IMR-90 (cell line): ENCODE measurements around the gene NPLOC4. TPM values are rescaled to one million over a fixed set of nuclear protein-coding genes. Genes with fewer than 3 reads are reported as not detected.

Experiments used
- ATAC-seq: fragments of 200-7000 bp; cut with Tn5 transposase; 2 replicates; pipeline ENCODE4 v1.9.1; 2020; ENCODE audit warnings: low read depth, mild to moderate bottlenecking, moderate library complexity
- BruUV-seq: library from RNA; stranded (reverse); fragments of 400-500 nt; replicated peaks from 2 replicates; lab custom pipeline; 2021; lab: Mats Ljungman, UMichigan
- CTCF ChIA-PET: fragments of 300-600 bp; formaldehyde crosslinking; extraction: SDS; loops from one replicate; lab custom pipeline; 2021; ENCODE audit warnings: antibody characterized with exemption; lab: Yijun Ruan, JAX
- POLR2A ChIA-PET: fragments of 300-600 bp; sonication (Branson Sonifier 250); formaldehyde crosslinking; loops from one replicate; lab custom pipeline; 2022; ENCODE audit warnings: antibody characterized with exemption; ENCODE audit not compliant: unreplicated experiment; lab: Charles Lee
- DNase-seq: peaks from one replicate; pipeline ENCODE4 v3.0.0; 2013
- H2AFZ ChIP-seq: replicated peaks from 2 replicates; pipeline ENCODE3; 2013; ENCODE audit warnings: low read length, mild to moderate bottlenecking; ENCODE audit not compliant: poor library complexity
- H2AK5ac ChIP-seq: 2 replicates; pipeline ENCODE4 v1.6.1; 2013; ENCODE audit warnings: low read depth, low read length, inconsistent platforms
- H2AK9ac ChIP-seq: replicated peaks from 2 replicates; pipeline ENCODE3; 2013; ENCODE audit warnings: mild to moderate bottlenecking, low read depth, low read length, moderate library complexity; ENCODE audit not compliant: poor library complexity
- H2BK120ac ChIP-seq: 2 replicates; pipeline ENCODE4 v1.6.1; 2013; ENCODE audit warnings: low read depth, low read length, inconsistent platforms
- H2BK15ac ChIP-seq: 3 replicates; pipeline ENCODE4 v1.6.1; 2013; ENCODE audit warnings: low read depth, low read length, inconsistent platforms
- H2BK20ac ChIP-seq: 2 replicates; pipeline ENCODE4 v1.6.1; 2013; ENCODE audit warnings: low read depth, mild to moderate bottlenecking, inconsistent platforms, low read length, moderate library complexity
- H2BK5ac ChIP-seq: 2 replicates; pipeline ENCODE4 v1.6.1; 2013; ENCODE audit warnings: mild to moderate bottlenecking, low read depth, low read length, inconsistent platforms; ENCODE audit not compliant: poor library complexity, severe bottlenecking
- H3K14ac ChIP-seq: replicated peaks from 2 replicates; pipeline ENCODE4 v1.6.1; 2013; ENCODE audit warnings: low read depth, low read length, inconsistent platforms
- H3K18ac ChIP-seq: 2 replicates; pipeline ENCODE4 v1.6.1; 2013; ENCODE audit warnings: low read depth, low read length, control low read depth
- H3K23ac ChIP-seq: 2 replicates; pipeline ENCODE4 v1.6.1; 2013; ENCODE audit warnings: low read depth, low read length, inconsistent platforms
- H3K27ac ChIP-seq: 2 replicates; pipeline ENCODE4 v1.5.1; 2013; ENCODE audit warnings: mild to moderate bottlenecking, control low read depth, low read length; ENCODE audit not compliant: insufficient read depth
- H3K27me3 ChIP-seq: 2 replicates; pipeline ENCODE4 v1.6.1; 2013; ENCODE audit warnings: low read length; ENCODE audit not compliant: control insufficient read depth, insufficient read depth
- H3K36me3 ChIP-seq: 2 replicates; pipeline ENCODE4 v1.6.1; 2013; ENCODE audit warnings: low read length, mixed read lengths; ENCODE audit not compliant: control insufficient read depth, insufficient read depth
- H3K4ac ChIP-seq: 2 replicates; pipeline ENCODE4 v1.6.1; 2013; ENCODE audit warnings: low read depth, low read length, inconsistent platforms
- H3K4me1 ChIP-seq: 2 replicates; pipeline ENCODE4 v1.6.1; 2013; ENCODE audit warnings: low read length, mixed read lengths; ENCODE audit not compliant: control insufficient read depth, insufficient read depth
- H3K4me2 ChIP-seq: 2 replicates; pipeline ENCODE4 v1.6.1; 2013; ENCODE audit warnings: low read depth, mild to moderate bottlenecking, control low read depth, low read length, moderate library complexity
- H3K4me3 ChIP-seq: 2 replicates; pipeline ENCODE4 v1.5.1; 2013; ENCODE audit warnings: low read depth, mild to moderate bottlenecking, control low read depth, low read length, moderate library complexity; ENCODE audit not compliant: insufficient read depth
- H3K56ac ChIP-seq: 2 replicates; pipeline ENCODE4 v1.6.1; 2013; ENCODE audit warnings: low read length, inconsistent platforms; ENCODE audit not compliant: insufficient read depth; ENCODE audit errors: extremely low read depth
- H3K79me1 ChIP-seq, 2 experiments: 2 replicates each; pipeline ENCODE4 v1.6.1; 2013; ENCODE audit warnings: low read length in 2 of 2, inconsistent platforms in 1 of 2, low read depth in 1 of 2
- H3K9ac ChIP-seq: 2 replicates; pipeline ENCODE4 v1.6.1; 2013; ENCODE audit warnings: low read depth, low read length, control low read depth
- H3K9me1 ChIP-seq: 2 replicates; pipeline ENCODE4 v1.6.1; 2013; ENCODE audit warnings: low read length, inconsistent platforms; ENCODE audit not compliant: insufficient read depth
- H3K9me3 ChIP-seq: 2 replicates; pipeline ENCODE4 v1.6.1; 2013; ENCODE audit warnings: low read length; ENCODE audit not compliant: control insufficient read depth, insufficient read depth
- H4K20me1 ChIP-seq: 2 replicates; pipeline ENCODE4 v1.6.1; 2013; ENCODE audit warnings: low read length, inconsistent platforms; ENCODE audit not compliant: insufficient read depth
- H4K5ac ChIP-seq: 2 replicates; pipeline ENCODE4 v1.6.1; 2013; ENCODE audit warnings: mild to moderate bottlenecking, low read depth, low read length, control low read depth
- H4K8ac ChIP-seq, 2 experiments: 2 replicates each; pipeline ENCODE4 v1.6.1; 2013; ENCODE audit warnings: low read depth in 2 of 2, low read length in 2 of 2, control low read depth in 1 of 2, inconsistent platforms in 1 of 2
- H4K91ac ChIP-seq: 2 replicates; pipeline ENCODE4 v1.6.1; 2013; ENCODE audit warnings: low read depth, low read length, inconsistent platforms; ENCODE audit not compliant: insufficient read depth
- CEBPB ChIP-seq: IDR thresholded peaks from 2 replicates; pipeline ENCODE4 v1.6.1; 2012; ENCODE audit warnings: low read depth, low read length, improper control_type of control experiment
- CHD1 ChIP-seq: IDR thresholded peaks from 2 replicates; pipeline ENCODE4 v1.6.1; 2012; ENCODE audit warnings: low read depth, low read length, improper control_type of control experiment
- ELK1 ChIP-seq: fragments of 150-350 bp; IDR thresholded peaks from 2 replicates; pipeline ENCODE4 v1.6.1; 2016; ENCODE audit warnings: low read depth, mild to moderate bottlenecking, low read length, moderate library complexity, borderline replicate concordance
- FOS ChIP-seq: fragments of 150-350 bp; IDR thresholded peaks from 2 replicates; pipeline ENCODE4 v1.6.1; 2016; ENCODE audit warnings: low read depth, low read length
- MAFK ChIP-seq: IDR thresholded peaks from 2 replicates; pipeline ENCODE4 v1.6.1; 2012; ENCODE audit warnings: low read depth, low read length, improper control_type of control experiment
- MAZ ChIP-seq: IDR thresholded peaks from 2 replicates; pipeline ENCODE4 v1.6.1; 2012; ENCODE audit warnings: low read depth, mild to moderate bottlenecking, low read length, improper control_type of control experiment, moderate library complexity, borderline replicate concordance
- MXI1 ChIP-seq: IDR thresholded peaks from 2 replicates; pipeline ENCODE4 v1.6.1; 2012; ENCODE audit warnings: low read depth, mild to moderate bottlenecking, low read length, moderate library complexity, borderline replicate concordance
- RAD21 ChIP-seq: IDR thresholded peaks from 2 replicates; pipeline ENCODE4 v1.6.1; 2012; ENCODE audit warnings: low read length, improper control_type of control experiment
- RFX5 ChIP-seq: IDR thresholded peaks from 2 replicates; pipeline ENCODE4 v1.8.0; 2012; ENCODE audit warnings: low read depth, mild to moderate bottlenecking, low read length, moderate library complexity
- WGBS, 2 experiments: methylation state at CpG; one replicate each; pipeline versions ENCODE4 v1.1.5 to v1.1.7; 2013; ENCODE audit warnings: missing lambda C conversion rate in 2 of 2; ENCODE audit not compliant: insufficient read length in 1 of 2; ENCODE audit errors: extremely low coverage in 2 of 2; 5-methylcytosine and 5-hydroxymethylcytosine counted together
- dilution Hi-C: fragments of 300-500 bp; cut with HindIII; formaldehyde crosslinking; loops from one replicate; pipeline ENCODE4 v1.14.3; 2018; ENCODE audit warnings: low sequenced_read_pairs; ENCODE audit not compliant: unreplicated experiment
- in situ Hi-C: fragments of 300-500 bp; cut with MboI; formaldehyde crosslinking; loops from 3 replicates; pipeline ENCODE4 v1.14.3; 2019; ENCODE audit warnings: low sequenced_read_pairs, inconsistent platforms, mixed read lengths
- intact Hi-C: fragments of 100-400 bp; cut with micrococcal nuclease; formaldehyde crosslinking; loops from 2 replicates; pipeline ENCODE4 v1.10.0; 2022
- polyA plus RNA-seq, 3 experiments: library from polyadenylated mRNA; depleted of rRNA; stranded (reverse); fragments of >200 nt; gene quantifications; 2 replicates each; pipeline ENCODE4 v1.2.3, GENCODE V29; 2012; ENCODE audit warnings: low replicate concordance in 1 of 3
- total RNA-seq: library from RNA; depleted of rRNA; stranded (reverse); fragments of >200 nt; gene quantifications from 2 replicates; pipeline ENCODE4 v1.2.3, GENCODE V29; 2012

Gene NPLOC4
- total and polyA plus RNA-seq, 2 of the 4 experiments (the other 2 are of a cell fraction) = 70.4 to 78.3 TPM

- TF ChIP-seq RFX5 (no peak), CEBPB (no peak)
Measured at GRCh38 chr17:81640011-81640410, 3.1 kb upstream of the NPLOC4 start (continued).

- in situ Hi-C loops (no loop called here), intact Hi-C loops (no loop called here), dilution Hi-C loops (no loop called here)
- H2BK20ac ChIP-seq = no peak overlapping the region
- peaks cover 5 to 24% of the 10 kb centered on the region in 2 experiments; a peak in 2 of 4 replicates for H3K79me1 ChIP-seq
- no peak overlapping the region for H2BK15ac ChIP-seq
- ChIA-PET POLR2A (no interaction called here), CTCF (no interaction called here)
- peaks cover 27% of the 10 kb centered on the region for H4K20me1 ChIP-seq
- no peak overlapping the region for H4K5ac ChIP-seq
- no peak overlapping the region for H2AFZ ChIP-seq
- H3K36me3 ChIP-seq = no peaks in the 10 kb centered on the region
- H3K14ac ChIP-seq = no peak overlapping the region
- no TSS peak for BruUV-seq
- H3K4me2 ChIP-seq = no peak overlapping the region
- H3K27ac ChIP-seq = no peak overlapping the region
- no peak overlapping the region for H2BK120ac ChIP-seq
- H3K56ac ChIP-seq = no peak overlapping the region
- no peak for DNase-seq
- no peak for ATAC-seq
- no peak overlapping the region for H3K4ac ChIP-seq
- no peak overlapping the region for H3K4me3 ChIP-seq
- H3K18ac ChIP-seq = no peak overlapping the region
- no peaks in the 10 kb centered on the region for H3K27me3 ChIP-seq
- H3K23ac ChIP-seq = no peak overlapping the region
- TF ChIP-seq RAD21 (no peak), MXI1 (no peak), FOS (no peak), CHD1 (no peak), RFX5 (no peak), MAZ (no peak), MAFK (no peak), ELK1 (no peak)
- H3K4me1 ChIP-seq = peaks cover 16% of the 10 kb centered on the region
- no peak overlapping the region for H2BK5ac ChIP-seq
- no peak overlapping the region for H2AK5ac ChIP-seq
- no peak overlapping the region for H4K8ac ChIP-seq
- H3K9me1 ChIP-seq = peaks cover 17% of the 10 kb centered on the region
- H3K9ac ChIP-seq = no peak overlapping the region
- H3K9me3 ChIP-seq = no peaks in the 10 kb centered on the region
- 40% methylated on average over 1 of the region's 4 CpGs; no CpG with 5 or more reads in 1 of the 2 experiments for WGBS, 2 experiments
- H4K91ac ChIP-seq = no peak overlapping the region
- no peak overlapping the region for H2AK9ac ChIP-seq
Measured at GRCh38 chr17:81638683-81639082, 1.8 kb upstream of the NPLOC4 start.
